ENCODE data around the gene CLDN6. TPM values are rescaled to one million over a fixed set of nuclear protein-coding genes. Genes with fewer than 3 reads are reported as not detected.

Gene CLDN6
- total and polyA plus RNA-seq, 2 experiments from 2014 or later: 0.33 TPM; not detected in 1

- Histone ChIP-seq H3K27me3 (replicated peaks; ENCODE audit: insufficient read depth) (no peaks in the 10 kb centered on the region), H3K4me3 (peak overlapping the region; percentile 90), H3K9ac (peak overlapping the region; percentile 86), H3K27ac (peak overlapping the region; percentile 17; the same call in 1 of the 2 replicates), H3K4me1 (ENCODE audit: insufficient read depth) (no peaks in the 10 kb centered on the region), H3F3A (ENCODE audit: insufficient read depth) (no peaks in the 10 kb centered on the region), H2AFZ (peak overlapping the region; percentile 96), H3K36me3 (ENCODE audit: low read depth) (no peaks in the 10 kb centered on the region), H4K20me1 (ENCODE audit: insufficient read depth) (no peaks in the 10 kb centered on the region), H3K79me2 (ENCODE audit: insufficient read depth) (no peaks in the 10 kb centered on the region), H3K4me2 (ENCODE audit: unreplicated experiment) (peak overlapping the region; percentile 81), H3K9me3 (ENCODE audit: low read depth) (no peaks in the 10 kb centered on the region), H3K9me2 (ENCODE audit: insufficient read depth) (no peaks in the 10 kb centered on the region)
- TF ChIP-seq EZH2phosphoT487 (IDR thresholded peaks at IDR 0.05; ENCODE audit: insufficient read depth, low read depth): no peak
- no peak for TF ChIP-seq EZH2 (IDR thresholded peaks at IDR 0.05; ENCODE audit: insufficient read depth, poor library complexity, severe bottlenecking)
- 1 to 2% methylated on average over 11 to 46 of the region's 67 CpGs for WGBS, 2 experiments (ENCODE audit: low coverage in 1 of 2, low lambda C conversion rate in 2 of 2, missing lambda C conversion rate in 2 of 2)
- peak; percentile 93 for DNase-seq
- in situ Hi-C loops (cut with MboI): no loop called here
Observed at GRCh38 chr16:3059041-3059722, 41.2 kb upstream of the CLDN6 start.

GRCh38 chr16:3058139-3059030 lies 40.4 kb upstream of the CLDN6 start:
- Histone ChIP-seq H2AFZ (peak overlapping the region; percentile 96), H3K27me3 (replicated peaks; ENCODE audit: insufficient read depth) (no peaks in the 10 kb centered on the region), H3K79me2 (ENCODE audit: insufficient read depth) (no peaks in the 10 kb centered on the region), H3K4me1 (ENCODE audit: insufficient read depth) (no peaks in the 10 kb centered on the region), H3K27ac (no peak overlapping the region), H3K9ac (peak overlapping the region; percentile 86), H3K9me3 (ENCODE audit: low read depth) (no peaks in the 10 kb centered on the region), H3K9me2 (ENCODE audit: insufficient read depth) (no peaks in the 10 kb centered on the region), H3F3A (ENCODE audit: insufficient read depth) (no peaks in the 10 kb centered on the region), H3K36me3 (ENCODE audit: low read depth) (no peaks in the 10 kb centered on the region), H4K20me1 (ENCODE audit: insufficient read depth) (no peaks in the 10 kb centered on the region), H3K4me2 (ENCODE audit: unreplicated experiment) (peak overlapping the region; percentile 81), H3K4me3 (peak overlapping the region; percentile 90)
- no peak for TF ChIP-seq EZH2phosphoT487 (IDR thresholded peaks at IDR 0.05; ENCODE audit: insufficient read depth, low read depth)
- no peak for TF ChIP-seq EZH2 (IDR thresholded peaks at IDR 0.05; ENCODE audit: insufficient read depth, poor library complexity, severe bottlenecking)
- peak; percentile 36 for DNase-seq
- 26 to 35% methylated on average over 22 to 72 of the region's 77 CpGs for WGBS, 2 experiments (ENCODE audit: low coverage in 1 of 2, low lambda C conversion rate in 2 of 2, missing lambda C conversion rate in 2 of 2)
- in situ Hi-C loops (cut with MboI): no loop called here

GRCh38 chr16:3057181-3058138 lies 39.5 kb upstream of the CLDN6 start:
- Histone ChIP-seq H3K9ac (no peak overlapping the region), H3K9me2 (ENCODE audit: insufficient read depth) (no peaks in the 10 kb centered on the region), H3K27me3 (replicated peaks; ENCODE audit: insufficient read depth) (no peaks in the 10 kb centered on the region), H3K27ac (no peak overlapping the region), H3F3A (ENCODE audit: insufficient read depth) (no peaks in the 10 kb centered on the region), H3K9me3 (ENCODE audit: low read depth) (no peaks in the 10 kb centered on the region), H3K4me1 (ENCODE audit: insufficient read depth) (no peaks in the 10 kb centered on the region), H3K36me3 (ENCODE audit: low read depth) (no peaks in the 10 kb centered on the region), H4K20me1 (ENCODE audit: insufficient read depth) (no peaks in the 10 kb centered on the region), H3K79me2 (ENCODE audit: insufficient read depth) (no peaks in the 10 kb centered on the region), H2AFZ (no peak overlapping the region), H3K4me3 (no peak overlapping the region; the same call in 1 of the 2 replicates), H3K4me2 (ENCODE audit: unreplicated experiment) (peak overlapping the region; percentile 81)
- TF ChIP-seq EZH2phosphoT487 (IDR thresholded peaks at IDR 0.05; ENCODE audit: insufficient read depth, low read depth): no peak
- TF ChIP-seq EZH2 (IDR thresholded peaks at IDR 0.05; ENCODE audit: insufficient read depth, poor library complexity, severe bottlenecking): no peak
- 90 to 92% methylated on average over 19 to 22 of the region's 22 CpGs for WGBS, 2 experiments (ENCODE audit: low coverage in 1 of 2, low lambda C conversion rate in 2 of 2, missing lambda C conversion rate in 2 of 2)
- DNase-seq: no peak
- in situ Hi-C loops (cut with MboI): no loop called here
